Endothelial cell (in vitro differentiated cells): ENCODE data around the gene PES1. TPM values are rescaled to one million over a fixed set of nuclear protein-coding genes. Genes with fewer than 3 reads are reported as not detected.
"Not testable (repeated sequence)": the region's sequence is repeated elsewhere in the genome, so short reads cannot be mapped to it uniquely, and the experiment has no call there.

Source experiments
- DNase-seq: peaks from one replicate; pipeline ENCODE4 v3.0.0; 2021; ENCODE audit warnings: low spot score
- H3K27ac Mint-ChIP-seq: one replicate; pipeline ENCODE4 v1.8.0; 2021; ENCODE audit warnings: mixed read lengths, inconsistent platforms; ENCODE audit not compliant: unreplicated experiment
- H3K27me3 Mint-ChIP-seq: one replicate; pipeline ENCODE4 v1.8.0; 2021; ENCODE audit warnings: mild to moderate bottlenecking, moderate library complexity, mixed read lengths, inconsistent platforms; ENCODE audit not compliant: unreplicated experiment
- H3K36me3 Mint-ChIP-seq: one replicate; pipeline ENCODE4 v1.8.0; 2021; ENCODE audit warnings: mild to moderate bottlenecking, low read depth, mixed read lengths, inconsistent platforms; ENCODE audit not compliant: unreplicated experiment
- H3K4me1 Mint-ChIP-seq: one replicate; pipeline ENCODE4 v1.8.0; 2021; ENCODE audit warnings: mild to moderate bottlenecking, mixed read lengths, inconsistent platforms; ENCODE audit not compliant: unreplicated experiment
- H3K4me3 Mint-ChIP-seq: one replicate; pipeline ENCODE4 v1.8.0; 2021; ENCODE audit warnings: mild to moderate bottlenecking, mixed read lengths, inconsistent platforms; ENCODE audit not compliant: unreplicated experiment
- H3K9me3 Mint-ChIP-seq: one replicate; pipeline ENCODE4 v1.8.0; 2021; ENCODE audit warnings: mixed read lengths, inconsistent platforms; ENCODE audit not compliant: unreplicated experiment
- CTCF ChIP-seq: fragments of 200-600 bp; sonication (generic); IDR thresholded peaks from one replicate; pipeline ENCODE4 v1.5.0; 2021; ENCODE audit warnings: antibody characterized with exemption; ENCODE audit not compliant: unreplicated experiment
- total RNA-seq: library from RNA; stranded (reverse); fragmentation: NEBNext Ultra II Directional; extraction: Animal tissue kit (Norgen Biotek cat#: 25700); gene quantifications from one replicate; pipeline ENCODE4 v1.2.1, GENCODE V29; 2021; ENCODE audit not compliant: unreplicated experiment

The PES1 gene
- total RNA-seq, 1 donor from 2014 or later: 84.0 TPM

DNA sequence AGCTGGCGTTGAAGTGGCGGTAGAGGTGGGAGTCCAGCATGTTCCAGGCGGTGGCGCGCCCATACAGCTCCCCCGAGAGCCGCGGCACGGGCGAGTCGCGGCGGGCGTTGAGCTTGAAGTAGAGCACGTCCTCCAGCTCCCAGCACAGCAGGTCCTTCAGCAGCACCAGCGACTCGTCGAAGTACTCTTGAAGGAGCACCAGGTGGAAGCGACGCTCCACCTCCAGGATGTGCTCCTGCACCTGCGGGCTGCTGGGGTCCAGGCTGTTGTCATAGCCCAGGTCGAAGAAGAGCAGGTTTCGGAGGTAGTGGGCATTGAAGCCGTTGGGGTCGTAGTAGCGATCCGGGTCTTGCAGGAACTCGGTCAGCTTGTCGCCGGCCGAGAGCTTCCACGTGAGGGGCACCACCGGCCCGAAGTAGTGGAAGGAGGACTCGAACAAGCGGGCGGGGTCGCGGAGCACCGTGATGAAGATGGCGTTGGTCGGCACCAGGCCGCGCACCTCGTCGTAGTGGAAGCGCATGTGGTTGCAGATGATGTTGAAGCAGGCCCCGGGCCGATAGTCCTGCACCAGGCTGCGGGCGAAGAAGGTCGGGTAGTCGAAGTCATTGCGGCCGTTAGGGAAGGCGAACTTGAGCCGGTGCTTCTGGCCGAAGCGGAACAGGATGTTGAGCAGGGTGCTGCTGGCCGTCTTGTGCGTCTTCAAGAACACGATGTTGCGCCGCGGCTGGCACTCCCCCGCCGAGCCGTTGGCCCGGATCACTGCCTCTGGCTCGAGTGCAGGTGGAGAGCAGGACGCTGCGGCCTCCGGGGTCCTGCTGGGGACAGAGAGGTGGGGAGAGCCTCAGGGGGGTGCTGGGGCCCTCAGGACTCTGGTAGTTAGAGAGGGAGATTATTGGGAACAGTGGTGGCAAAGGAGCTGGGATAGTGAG, 36.2 kb downstream of the PES1 start:
- Mint-ChIP-seq H3K9me3 (no peaks in the 10 kb centered on the region), H3K27me3 (peaks cover 2% of the 10 kb centered on the region), H3K4me1 (peaks cover 5% of the 10 kb centered on the region), H3K4me3 (no peak overlapping the region), H3K27ac (no peak overlapping the region), H3K36me3 (no peaks in the 10 kb centered on the region)
- DNase-seq: no peak
- TF ChIP-seq CTCF: no peak

DNA sequence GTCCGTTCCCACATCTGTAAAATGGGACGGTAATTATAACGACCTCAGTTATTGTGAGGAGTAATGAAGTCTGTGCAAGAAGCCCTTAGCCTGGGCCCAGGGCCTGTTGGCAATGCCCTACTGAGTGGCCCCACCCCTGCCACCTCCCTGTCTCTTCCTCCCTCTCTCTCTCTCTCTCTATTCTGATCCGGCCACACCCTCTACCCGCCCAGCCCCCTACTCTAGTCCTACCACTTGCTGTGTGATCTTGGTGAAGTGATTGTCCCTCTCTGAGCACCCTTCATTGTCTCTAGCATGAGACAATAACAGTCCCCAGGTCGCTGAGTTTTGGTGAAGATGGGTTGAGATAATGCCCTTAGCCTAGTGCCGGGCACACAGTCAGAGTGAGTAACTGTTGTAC, 37.7 kb downstream of the PES1 start:
- Mint-ChIP-seq H3K27ac (no peak overlapping the region), H3K36me3 (no peaks in the 10 kb centered on the region), H3K4me1 (peaks cover 12% of the 10 kb centered on the region), H3K27me3 (peaks cover 5% of the 10 kb centered on the region), H3K4me3 (peak overlapping the region; percentile 1), H3K9me3 (no peaks in the 10 kb centered on the region)
- no peak for DNase-seq
- no peak for TF ChIP-seq CTCF

DNA sequence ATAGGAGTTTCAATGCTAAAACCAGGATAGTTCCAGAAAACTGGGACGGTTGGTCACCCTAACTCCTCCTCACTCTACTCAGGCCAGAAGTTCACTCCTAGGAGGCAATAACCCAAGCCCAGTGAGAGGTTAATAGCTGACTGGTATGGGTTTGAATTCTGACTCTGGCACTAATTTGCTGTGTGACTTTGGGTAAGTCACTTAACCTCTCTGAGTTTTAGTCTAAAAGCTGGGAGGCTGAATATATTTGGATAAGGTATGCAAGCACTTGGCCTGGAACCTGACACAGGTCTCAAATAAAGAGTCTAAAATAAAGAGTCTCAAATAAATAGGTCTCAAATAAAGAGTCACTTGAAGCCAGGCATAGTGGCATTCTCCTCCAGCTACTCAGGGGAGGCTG, 39.0 kb downstream of the PES1 start:
- DNase-seq: no peak
- no peaks in the 10 kb centered on the region for H3K36me3 Mint-ChIP-seq
- peaks cover 19% of the 10 kb centered on the region for H3K4me1 Mint-ChIP-seq
- no peak for TF ChIP-seq CTCF
- no peaks in the 10 kb centered on the region for H3K9me3 Mint-ChIP-seq
- H3K4me3 Mint-ChIP-seq: no peak overlapping the region
- peaks cover 5% of the 10 kb centered on the region for H3K27me3 Mint-ChIP-seq
- H3K27ac Mint-ChIP-seq: no peak overlapping the region

DNA sequence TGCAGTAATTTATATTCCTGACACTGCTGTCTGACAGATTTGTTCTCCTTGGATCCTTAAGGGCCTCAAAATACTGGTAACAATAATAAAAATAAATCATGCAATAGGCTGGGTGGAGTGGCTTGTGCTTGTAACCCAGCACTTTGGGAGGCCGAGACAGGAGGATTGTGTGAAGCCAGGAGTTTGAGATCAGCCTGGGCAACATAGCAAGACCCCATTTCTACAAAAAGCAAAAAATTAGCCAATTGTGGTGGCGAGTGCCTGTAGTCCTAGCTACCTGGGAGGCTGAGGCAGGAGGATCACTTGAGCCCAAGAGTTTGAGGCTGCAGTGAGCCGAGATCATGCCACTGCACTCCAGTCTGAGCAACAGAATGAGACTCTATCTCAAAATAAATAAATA, 39.9 kb downstream of the PES1 start:
- not testable (repeated sequence) for H3K9me3 Mint-ChIP-seq, H3K4me3 Mint-ChIP-seq, H3K27ac Mint-ChIP-seq, H3K27me3 Mint-ChIP-seq, H3K36me3 Mint-ChIP-seq, DNase-seq
- H3K4me1 Mint-ChIP-seq: peaks cover 24% of the 10 kb centered on the region

DNA sequence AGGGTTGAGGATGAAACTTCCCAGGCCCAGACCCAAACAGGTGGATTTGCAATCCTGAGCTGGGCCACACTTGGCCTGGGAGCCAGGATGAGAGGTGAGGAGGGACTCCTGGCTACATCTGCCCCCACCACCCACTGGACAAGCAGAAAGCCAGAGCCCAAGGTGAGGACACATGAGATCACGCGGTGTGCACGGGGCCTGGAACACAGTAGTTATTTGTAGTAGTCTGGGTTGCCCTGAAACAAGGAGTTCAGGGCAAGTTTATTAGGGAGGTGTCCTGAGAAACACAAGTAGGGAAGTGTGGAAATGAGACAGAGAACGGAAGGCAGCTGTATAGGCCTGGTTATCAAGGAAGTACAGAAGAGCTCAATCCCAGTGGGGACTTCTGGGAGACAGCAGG, 44.5 kb downstream of the PES1 start:
- Mint-ChIP-seq H3K4me1 (peaks cover 27% of the 10 kb centered on the region), H3K9me3 (no peaks in the 10 kb centered on the region), H3K4me3 (no peak overlapping the region), H3K36me3 (no peaks in the 10 kb centered on the region), H3K27ac (no peak overlapping the region), H3K27me3 (peaks cover 18% of the 10 kb centered on the region)
- no peak for TF ChIP-seq CTCF
- no peak for DNase-seq
